ENCODE measurements around the gene EPHA10.
"Not testable (repeated sequence)": the region's sequence is repeated elsewhere in the genome, so short reads cannot be mapped to it uniquely, and the experiment has no call there.

Gene EPHA10

GRCh38 chr1:37764888-37765441 lies at the start of gene EPHA10:
TSS of gene EPHA10 (minus strand) at chr1:37765120. CDS start at chr1:37765066, 54 bp downstream.
- peak; percentile 19 for DNase-seq

GRCh38 chr1:37814252-37814651 lies 49.3 kb upstream of the EPHA10 start:
- no peak for DNase-seq

- DNase-seq, result no peak
These were observed 48.7 kb upstream of the EPHA10 start for GRCh38 chr1:37813529-37814145.

- peak; percentile 68 for DNase-seq
These were observed 46.2 kb upstream of the EPHA10 start for GRCh38 chr1:37811027-37811655.

GRCh38 chr1:37809942-37810341 lies 45.0 kb upstream of the EPHA10 start:
- DNase-seq, result no peak

DNA sequence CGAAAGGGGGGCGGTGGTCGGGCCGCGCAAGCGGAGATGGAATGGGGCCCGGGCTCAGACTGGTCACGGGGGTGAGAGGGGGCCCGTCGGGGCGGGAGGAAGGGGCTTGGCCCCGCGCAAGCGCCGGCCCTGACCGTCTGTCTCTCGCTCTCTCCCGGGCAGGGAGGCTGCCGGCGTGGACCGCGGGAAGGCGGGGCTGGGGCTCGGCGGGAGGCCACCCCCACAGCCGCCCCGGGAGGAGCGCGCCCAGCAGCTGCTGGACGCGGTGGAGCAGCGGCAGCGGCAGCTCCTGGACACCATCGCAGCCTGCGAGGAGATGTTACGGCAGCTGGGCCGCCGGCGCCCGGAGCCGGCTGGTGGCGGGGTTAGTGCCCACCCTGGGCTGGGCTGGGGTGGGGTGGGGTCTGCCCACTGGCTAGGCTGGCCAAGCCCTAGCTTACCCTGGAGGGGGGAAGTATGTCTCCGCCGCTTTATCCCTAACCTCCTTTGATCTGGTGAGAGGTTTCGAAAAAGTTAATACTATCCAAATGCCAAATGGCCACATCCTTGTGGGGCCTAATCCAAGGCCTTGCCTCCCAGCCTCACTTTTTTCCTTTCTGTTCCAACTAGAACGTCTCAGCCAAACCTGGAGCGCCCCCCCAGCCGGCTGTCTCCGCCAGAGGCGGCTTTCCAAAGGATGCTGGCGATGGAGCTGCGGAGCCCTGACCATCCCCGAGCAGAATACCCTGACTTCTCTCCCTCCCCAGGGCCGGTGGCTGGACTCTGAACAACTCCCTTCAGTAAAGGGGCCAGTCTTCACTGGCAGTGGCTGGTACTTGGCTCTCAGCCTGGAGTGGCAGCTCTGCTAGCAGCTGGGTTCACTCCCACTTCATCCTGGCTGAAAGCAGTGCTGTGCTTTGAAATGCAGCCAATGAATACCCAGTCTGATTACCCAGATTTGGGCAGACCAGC lies 43.7 kb upstream of the EPHA10 start:
- DNase-seq, result peak; percentile 48

- DNase-seq, result peak; percentile 79
These were observed 42.8 kb upstream of the EPHA10 start, which contains the start of the genes C1orf122 and YRDC for GRCh38 chr1:37807555-37808368. TSS of gene C1orf122 (plus strand) at chr1:37807790. CDS start at chr1:37808405, 615 bp downstream. TSS of gene YRDC (minus strand) at chr1:37808208. CDS start at chr1:37808180, 28 bp downstream.

- no peak for DNase-seq
These were observed 42.3 kb upstream of the EPHA10 start for GRCh38 chr1:37807220-37807554.

DNA sequence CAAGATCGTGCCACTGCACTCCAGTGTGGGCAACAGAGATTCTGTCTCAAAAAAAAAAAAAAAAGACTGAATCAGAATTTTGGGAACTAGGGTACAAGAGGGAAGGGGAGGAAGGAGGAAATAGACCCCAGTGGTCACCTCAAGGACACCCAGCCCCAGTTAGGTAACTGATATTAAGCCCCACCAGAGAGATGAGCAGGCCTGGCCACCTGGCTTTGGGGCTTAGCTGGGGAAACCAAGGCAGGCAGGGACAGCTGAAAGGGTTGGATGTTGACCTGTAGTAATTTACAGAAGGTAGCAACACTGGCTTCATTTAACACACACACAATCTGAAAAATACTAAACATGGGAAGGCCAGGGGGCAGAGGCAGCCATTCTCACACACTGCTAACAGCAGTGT lies 37.5 kb upstream of the EPHA10 start:
- DNase-seq, result no peak

DNA sequence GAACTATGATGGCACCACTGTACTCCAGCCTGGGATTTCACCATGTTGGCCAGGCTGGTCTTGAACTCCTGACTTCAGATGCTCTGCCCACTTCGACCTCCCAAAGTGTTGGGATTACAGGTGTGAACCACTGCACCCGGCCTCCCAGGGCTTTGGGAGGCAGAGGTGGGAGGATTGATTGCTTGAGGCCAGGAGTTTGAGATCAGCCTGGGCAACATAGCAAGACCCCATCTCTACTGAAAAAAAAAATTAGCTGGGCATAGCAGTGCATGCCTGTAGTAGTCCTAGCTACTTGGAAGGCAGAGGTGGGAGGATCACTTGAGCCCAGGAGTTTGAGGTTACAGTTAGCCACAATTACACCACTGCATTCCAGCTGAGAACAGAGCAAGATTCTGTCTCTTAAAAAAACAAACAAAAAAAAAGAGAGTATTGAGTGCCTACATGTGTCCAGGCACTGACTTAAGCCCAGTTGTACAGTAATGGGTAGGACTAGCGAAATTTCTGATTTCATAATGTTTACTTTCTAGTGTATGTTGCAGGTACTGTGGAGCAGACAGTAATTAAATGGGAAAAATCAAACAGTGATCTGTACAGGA lies 32.9 kb upstream of the EPHA10 start:
- no peak for DNase-seq

GRCh38 chr1:37795340-37796125 lies 30.6 kb upstream of the EPHA10 start:
- peak; percentile 31 for DNase-seq

DNA sequence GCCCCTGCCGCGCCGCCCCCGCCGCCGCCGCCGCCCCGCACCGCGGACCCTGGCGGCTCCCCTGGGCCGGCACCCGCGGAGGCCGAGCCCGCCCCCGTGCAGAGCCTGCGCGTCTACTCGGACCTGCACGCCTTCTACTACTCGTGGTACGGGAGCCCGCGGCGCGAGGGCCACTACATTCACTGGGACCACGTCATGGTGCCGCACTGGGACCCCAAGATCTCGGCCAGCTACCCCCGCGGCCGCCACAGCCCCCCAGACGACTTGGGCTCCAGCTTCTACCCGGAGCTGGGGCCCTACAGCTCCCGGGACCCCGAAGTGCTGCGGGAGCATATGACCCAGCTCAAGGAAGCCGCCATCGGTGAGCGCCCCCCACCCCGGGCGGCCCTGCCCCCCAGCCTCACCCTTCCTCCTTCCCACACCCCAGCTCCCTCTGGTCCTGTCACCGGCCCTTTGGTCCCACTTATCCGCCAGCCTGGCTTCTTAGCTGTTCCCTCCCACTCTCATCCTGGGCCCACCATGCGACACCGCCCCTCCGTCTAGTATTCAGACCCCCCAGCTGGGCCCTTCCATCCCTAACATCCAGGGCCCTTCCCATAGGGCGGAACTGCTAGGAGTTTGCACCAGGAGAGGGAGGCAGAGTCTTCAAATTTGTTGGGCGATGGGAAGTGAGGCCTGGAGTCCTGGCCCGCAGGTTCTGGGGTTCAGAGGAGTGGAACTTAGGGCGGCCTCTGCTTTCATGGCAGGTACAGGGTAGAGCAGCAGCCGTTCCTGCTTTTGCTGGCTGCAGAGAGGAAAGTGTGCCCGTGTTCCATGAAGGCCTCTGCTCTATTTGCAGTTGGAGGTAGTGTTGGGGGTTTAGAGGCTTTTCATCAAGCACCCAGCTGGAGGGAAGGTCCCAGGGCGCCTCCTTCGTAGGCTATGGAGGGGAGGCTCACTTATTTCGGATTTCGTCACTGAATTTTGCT lies 29.7 kb upstream of the EPHA10 start:
- no peak for DNase-seq

GRCh38 chr1:37793773-37794371 lies 29.0 kb upstream of the EPHA10 start, which contains the start of gene MANEAL:
TSS of gene MANEAL (plus strand) at chr1:37793847. CDS start at chr1:37794183, 336 bp downstream.
- DNase-seq, result no peak

GRCh38 chr1:37792943-37793686 lies 28.2 kb upstream of the EPHA10 start:
- no peak for DNase-seq

GRCh38 chr1:37782491-37782890 lies 17.6 kb upstream of the EPHA10 start:
- DNase-seq, result no peak

DNA sequence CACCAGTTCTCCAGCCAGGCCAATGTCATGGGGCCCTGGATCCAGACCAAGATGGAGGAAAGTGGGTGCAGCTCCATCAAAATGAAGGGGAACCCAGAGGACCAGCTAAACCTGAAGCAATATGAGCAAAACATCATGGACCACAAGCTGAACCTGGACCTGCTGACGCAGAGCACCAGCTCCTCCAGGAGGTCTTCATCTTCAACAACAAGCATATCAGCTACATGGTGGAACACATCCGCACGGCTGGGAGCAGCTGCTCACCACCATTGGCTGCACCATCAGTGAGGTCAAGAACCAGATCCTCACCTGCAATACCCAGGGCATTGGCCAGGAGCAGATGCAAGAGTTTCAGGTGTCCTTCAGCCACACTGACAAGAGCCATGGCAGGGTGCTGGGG lies 13.7 kb upstream of the EPHA10 start:
- DNase-seq, result no peak

DNA sequence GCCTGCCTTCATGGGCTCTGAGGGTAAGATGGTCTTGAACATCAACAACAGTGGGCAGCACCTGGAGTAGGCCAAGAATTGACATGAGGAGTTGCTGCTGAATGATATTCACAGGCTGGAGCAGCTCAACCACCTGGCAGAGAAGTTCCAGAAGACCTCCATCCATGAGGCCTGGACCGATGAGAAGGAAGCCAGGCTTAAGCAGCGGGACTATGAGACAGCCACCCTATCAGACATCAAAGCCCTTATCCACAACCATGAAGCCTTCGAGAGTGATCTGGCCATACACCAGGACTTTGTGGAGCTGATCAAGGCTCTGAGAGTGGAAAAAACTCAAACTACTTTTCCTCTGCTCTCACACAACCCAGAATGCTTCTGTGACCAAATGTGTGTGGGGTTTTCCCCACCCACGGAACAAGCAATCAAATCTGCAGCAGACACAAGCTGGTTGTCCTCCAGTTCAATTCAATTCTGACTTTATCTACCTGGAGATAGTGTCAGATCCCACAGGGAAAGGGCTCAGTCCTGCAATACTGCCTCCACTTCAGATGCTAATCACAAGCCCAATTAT lies 12.1 kb upstream of the EPHA10 start:
- no peak for DNase-seq

DNA sequence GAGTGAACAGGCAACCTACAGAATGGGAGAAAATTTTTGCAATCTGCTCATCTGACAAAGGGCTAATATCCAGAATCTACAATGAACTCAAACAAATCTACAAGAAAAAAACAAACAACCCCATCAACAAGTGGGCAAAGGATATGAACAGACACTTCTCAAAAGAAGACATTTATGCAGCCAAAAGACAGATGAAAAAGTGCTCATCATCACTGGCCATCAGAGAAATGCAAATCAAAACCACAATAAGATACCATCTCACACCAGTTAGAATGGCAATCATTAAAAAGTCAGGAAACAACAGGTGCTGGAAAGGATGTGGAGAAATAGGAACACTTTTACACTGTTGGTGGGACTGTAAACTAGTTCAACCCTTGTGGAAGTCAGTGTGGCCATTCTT lies 6.5 kb upstream of the EPHA10 start:
- not testable (repeated sequence) for DNase-seq

Measured in NCI-H2081 treated with DMSO at 0.1 percent for 48 hours (cell line).